CMK (cell line): ENCODE data around the gene KPTN.

Experiments
- DNase-seq: peaks from one replicate; pipeline ENCODE4 v3.0.0-alpha.2; 2010; ENCODE audit warnings: low read depth

KPTN gene

GRCh38 chr19:47483800-47484690 lies at the start of gene KPTN:
Gene KPTN, minus strand, starts transcription at chr19:47484219. Its CDS starts 59 bp downstream, at chr19:47484160.
- peak; percentile 89 for DNase-seq

DNA sequence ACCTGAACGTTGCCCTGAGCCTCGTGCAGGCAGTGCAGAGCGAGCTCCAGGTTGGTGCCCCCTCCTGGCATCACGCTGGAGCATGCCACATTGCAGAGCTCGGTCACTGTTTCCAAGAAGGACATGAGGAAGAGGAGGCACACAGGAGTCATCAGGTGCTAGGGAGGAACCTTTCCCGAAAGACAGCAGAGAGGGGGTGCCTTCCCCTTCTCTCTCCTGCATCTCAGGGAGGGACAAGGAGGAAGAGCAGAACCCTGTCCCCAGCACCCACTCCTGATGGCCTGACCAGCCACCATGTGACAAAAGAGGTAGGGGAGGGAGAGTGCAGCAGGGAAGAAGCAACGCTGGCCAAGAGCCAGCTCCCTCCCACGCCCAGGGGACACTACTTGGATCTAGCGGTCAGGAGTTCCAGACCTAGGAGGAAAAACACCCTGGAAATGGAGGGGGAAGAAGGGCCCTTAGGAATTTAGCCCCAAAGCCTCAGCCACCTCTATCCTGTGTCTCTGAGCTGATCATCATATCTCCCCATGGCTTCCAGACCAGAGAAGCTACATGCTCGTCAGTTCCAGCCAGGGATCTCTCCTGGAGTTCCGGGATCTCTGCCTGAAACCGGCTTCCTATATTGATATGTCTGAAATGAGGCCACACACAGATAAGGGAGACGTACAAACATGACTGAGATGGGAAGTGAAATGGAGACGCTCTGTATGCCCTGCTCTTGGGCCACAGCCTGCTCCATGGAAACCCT lies 47.8 kb upstream of the KPTN start:
- DNase-seq, result no peak

GRCh38 chr19:47529018-47529742 lies 45.2 kb upstream of the KPTN start:
- DNase-seq, result no peak

DNA sequence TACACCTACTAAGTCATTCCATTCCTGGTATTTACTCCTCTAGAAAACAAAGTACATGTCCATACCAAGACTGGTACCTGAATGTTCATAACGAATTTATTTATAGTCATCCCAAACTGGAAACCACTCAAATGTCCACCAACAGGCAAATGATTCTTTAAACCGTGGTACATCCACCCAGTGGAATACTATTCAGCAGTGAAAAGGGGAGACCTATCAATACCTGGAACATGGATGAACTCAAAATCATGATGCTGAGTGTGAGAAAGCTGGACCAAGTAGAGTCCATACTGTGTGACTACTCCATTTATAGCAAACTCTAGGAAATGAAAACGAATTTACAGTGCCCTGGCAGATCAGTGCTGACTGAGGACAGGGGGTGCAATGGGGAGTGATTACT lies 42.8 kb upstream of the KPTN start:
- no peak for DNase-seq

GRCh38 chr19:47523473-47523872 lies 39.5 kb upstream of the KPTN start:
- DNase-seq, result no peak

DNA sequence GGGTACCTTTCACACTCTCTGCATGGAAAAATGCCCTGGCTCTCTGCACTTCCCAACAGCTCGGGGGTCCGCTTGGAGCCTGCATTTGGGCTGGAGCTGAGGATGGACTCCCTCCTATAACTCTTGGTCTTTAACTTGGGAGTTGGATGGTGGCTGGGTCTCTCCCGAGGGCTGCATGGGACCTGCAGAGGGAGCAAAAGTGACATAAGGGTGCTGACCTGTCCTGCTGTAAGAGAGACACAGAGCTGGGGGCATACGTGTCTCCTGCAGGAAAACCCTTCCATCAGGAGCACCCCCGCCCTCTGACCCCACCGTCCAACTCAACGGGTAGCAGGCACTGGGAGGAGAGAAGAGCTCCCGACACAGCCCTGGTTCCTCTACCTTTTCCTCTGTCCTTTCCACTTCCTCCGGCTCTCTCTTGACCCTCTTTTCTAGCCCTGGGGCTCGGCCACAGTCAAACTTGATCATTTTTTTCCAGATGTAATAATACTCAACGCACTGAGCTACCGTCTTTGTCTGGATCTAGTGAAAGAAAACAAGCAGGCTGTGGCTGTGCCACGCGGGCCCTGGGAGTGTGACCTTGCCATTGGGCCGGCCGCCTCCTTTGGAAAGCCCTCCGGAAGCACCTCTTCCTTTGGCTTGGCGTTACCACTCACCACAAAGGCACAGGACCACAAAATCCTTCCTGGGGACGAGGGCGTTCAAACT lies 37.6 kb upstream of the KPTN start:
- DNase-seq, result no peak

GRCh38 chr19:47520839-47521238 lies 36.8 kb upstream of the KPTN start:
- no peak for DNase-seq

DNA sequence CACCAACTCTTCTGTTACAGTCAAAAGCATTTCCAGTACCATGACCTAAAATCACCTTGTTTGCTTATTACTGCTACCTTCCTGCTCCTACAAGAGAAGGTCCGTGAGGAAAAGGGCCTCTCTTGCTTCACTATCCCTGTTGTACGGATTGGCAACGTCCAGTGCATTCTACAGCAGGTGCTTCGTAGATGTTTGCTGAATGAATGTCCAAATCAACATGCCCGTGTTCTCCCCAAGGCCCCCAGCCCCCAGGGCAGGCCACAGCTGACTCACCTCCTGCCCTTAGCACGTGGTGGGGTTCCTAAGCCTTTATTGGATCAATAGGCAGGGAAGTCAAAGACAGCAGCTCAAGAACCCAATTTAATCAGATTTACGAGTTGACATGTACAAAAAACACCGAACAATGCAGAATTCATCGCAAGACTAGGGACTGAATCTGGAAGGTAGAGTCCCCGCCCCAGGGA lies 36.4 kb upstream of the KPTN start:
- no peak for DNase-seq

- DNase-seq, result no peak
Observed at GRCh38 chr19:47518854-47519253, 34.8 kb upstream of the KPTN start.

DNA sequence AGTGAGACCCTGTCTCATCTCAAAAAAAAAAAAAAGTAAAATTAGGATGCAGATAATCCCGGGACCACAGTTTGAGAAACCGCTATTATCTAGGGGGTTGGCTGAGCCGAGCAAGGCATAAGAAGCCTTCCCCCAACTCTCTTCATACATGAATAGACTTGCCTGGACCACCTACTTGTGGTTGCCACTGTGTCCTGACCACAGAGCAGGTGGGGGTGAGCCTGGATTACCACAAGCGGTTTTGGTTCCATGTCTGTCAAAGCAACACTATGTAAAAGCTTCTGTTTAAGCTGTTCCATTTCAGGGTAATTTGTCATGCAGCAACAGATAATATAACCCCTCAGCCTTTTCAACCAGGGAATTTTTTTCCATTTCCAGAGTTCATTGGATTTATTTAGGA lies 34.1 kb upstream of the KPTN start:
- DNase-seq, result no peak

DNA sequence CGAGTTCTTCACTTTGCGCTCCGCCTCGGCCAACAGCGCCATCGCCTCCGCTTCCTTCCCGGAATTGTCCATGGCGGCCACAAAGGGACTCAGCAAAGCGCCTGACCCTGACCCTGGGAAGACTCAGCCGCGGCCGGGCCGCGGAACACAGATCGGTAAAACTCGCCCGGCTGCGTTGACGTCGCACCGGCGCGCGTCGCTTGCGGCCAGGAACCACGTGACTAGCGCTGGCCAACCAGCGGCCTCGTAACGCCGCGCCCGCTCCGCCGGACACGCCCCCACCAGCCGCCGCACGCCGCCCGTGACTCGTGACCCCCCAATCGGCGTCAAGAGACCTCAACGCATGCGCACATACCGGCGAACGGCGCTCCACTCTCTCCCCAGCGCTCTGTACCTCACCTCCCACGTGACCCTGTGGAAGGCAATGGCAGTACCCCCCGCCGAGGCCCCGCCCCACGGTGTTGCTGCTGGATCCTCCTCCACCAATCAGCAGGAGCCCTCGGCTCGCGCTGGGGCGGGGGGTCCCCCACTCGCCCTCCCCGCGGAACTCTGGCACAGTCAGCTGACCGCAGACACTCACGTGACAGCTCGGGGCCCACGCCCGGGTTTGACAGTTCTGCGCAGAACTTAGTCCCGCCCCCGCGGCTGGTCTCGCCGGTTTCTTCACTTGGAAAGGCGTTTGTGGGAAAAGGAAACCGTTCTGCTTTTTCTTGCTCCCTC lies 31.0 kb upstream of the KPTN start, which contains the start of gene NAPA:
Gene NAPA (minus strand): TSS at position 195 of the 720 bp plus-strand sequence. CDS start 123 bp downstream, at position 72.
- peak; percentile 100 for DNase-seq

GRCh38 chr19:47514151-47514868 lies 30.3 kb upstream of the KPTN start:
- DNase-seq, result no peak

GRCh38 chr19:47512948-47513319 lies 28.9 kb upstream of the KPTN start:
- DNase-seq, result no peak

DNA sequence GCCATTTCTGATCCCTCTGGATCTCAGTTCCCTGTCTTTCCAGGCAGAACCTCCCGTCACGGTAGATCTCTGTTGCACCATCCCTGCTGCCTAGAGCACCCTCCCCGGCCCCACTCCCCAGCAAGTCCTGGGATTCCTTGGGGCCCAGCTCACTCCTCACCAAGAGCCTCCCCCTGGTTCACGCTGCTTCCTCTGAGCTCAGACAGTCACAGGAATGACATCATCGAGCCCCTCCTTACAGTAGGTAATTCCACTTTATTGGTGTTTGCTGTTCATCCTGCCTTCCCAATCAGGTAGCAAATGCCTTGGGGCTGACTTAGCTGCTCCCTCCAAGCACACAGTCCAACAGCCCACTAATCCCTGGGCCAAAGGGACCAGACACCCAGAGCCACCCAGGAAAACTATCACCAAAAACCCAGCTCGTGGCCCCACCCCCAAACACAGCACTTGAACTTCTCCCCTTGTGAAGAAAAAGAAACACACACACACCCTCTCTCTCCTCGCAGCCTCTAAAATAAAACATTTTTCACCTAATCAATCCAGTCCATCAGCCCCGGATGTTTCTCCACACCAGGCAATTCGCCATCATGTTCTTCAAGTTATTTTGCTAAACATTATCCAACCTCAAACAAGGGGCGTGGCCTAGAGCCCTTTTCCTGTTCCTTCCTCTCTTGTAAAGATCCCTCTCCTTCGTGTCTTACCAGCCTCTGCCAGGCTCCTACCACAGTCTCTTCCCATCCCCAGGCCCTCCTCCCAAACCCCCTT lies 28.3 kb upstream of the KPTN start:
- no peak for DNase-seq

DNA sequence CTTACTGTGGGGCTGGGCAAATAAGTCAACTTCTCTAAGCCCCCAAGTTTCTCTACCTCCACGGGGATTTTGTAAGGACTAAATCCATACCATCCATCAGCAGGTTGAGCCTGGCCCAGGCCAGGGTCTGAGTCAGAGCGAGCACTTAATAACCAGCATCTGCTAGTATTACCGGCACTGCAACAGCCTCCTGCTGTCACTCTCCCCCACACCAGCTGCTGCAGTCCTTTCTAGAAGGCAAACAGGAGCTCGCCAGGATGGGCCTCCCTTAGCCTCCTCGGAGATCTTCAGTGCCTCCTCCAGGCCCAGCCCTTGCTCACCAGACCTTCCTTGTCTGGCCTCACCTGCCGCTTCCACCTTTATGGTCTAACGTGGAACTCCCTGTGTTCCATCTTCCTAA lies 27.7 kb upstream of the KPTN start:
- no peak for DNase-seq

- DNase-seq, result no peak
Observed at GRCh38 chr19:47511128-47511517, 27.1 kb upstream of the KPTN start.

GRCh38 chr19:47510516-47511127 lies 26.6 kb upstream of the KPTN start:
- DNase-seq, result no peak

- DNase-seq, result no peak
Observed at GRCh38 chr19:47509973-47510372, 26.0 kb upstream of the KPTN start.

GRCh38 chr19:47509170-47509847 lies 25.3 kb upstream of the KPTN start:
- no peak for DNase-seq
